HCT116 (cell line): ENCODE results near the gene SLC10A4. TPM values are rescaled to one million over a fixed set of nuclear protein-coding genes. Genes with fewer than 3 reads are reported as not detected.

Experiments used
- ATAC-seq: fragments of 200-7000 bp; cut with Tn5 transposase; 2 replicates; pipeline ENCODE4 v1.9.1; 2020; ENCODE audit warnings: mild to moderate bottlenecking, moderate library complexity
- BruUV-seq: library from RNA; stranded (reverse); fragments of 400-500 nt; replicated peaks from 2 replicates; lab custom pipeline; 2021; lab: Mats Ljungman, UMichigan
- CTCF ChIA-PET: fragments of 300-600 bp; sonication (Branson Sonifier 250); formaldehyde crosslinking; loops from one replicate; lab custom pipeline; 2021; ENCODE audit warnings: antibody characterized with exemption; lab: Charles Lee
- POLR2A ChIA-PET: fragments of 300-600, 350-600 bp; sonication (Branson Sonifier 250); formaldehyde crosslinking; loops from one replicate; lab custom pipeline; 2021; ENCODE audit warnings: antibody characterized with exemption; lab: Charles Lee
- RAD21 ChIA-PET, 2 experiments: fragments of 300-600 bp; sonication (Branson Sonifier 250); formaldehyde crosslinking; loops; one replicate each; lab custom pipeline; 2023; ENCODE audit warnings: low total read pairs in 2 of 2; ENCODE audit not compliant: uncharacterized antibody in 2 of 2, unreplicated experiment in 2 of 2, low non-redundant PET in 1 of 2; lab: Charles Lee
- DNase-seq: peaks from one replicate; pipeline ENCODE4 v3.0.0-alpha.2; 2010; ENCODE audit warnings: low read depth, low spot score
- H2AFZ ChIP-seq: fragments of 200-600 bp; shearing (Covaris generic), sonication (generic); 2 replicates; pipeline ENCODE4 v1.6.1; 2017; ENCODE audit warnings: low read depth, mixed run types, mixed read lengths, antibody characterized with exemption, low read length; ENCODE audit not compliant: poor library complexity, severe bottlenecking
- H3K27ac ChIP-seq: 2 replicates; pipeline ENCODE4 v1.5.1; 2012; ENCODE audit warnings: low read depth, low read length
- H3K27me3 ChIP-seq: fragments of 200-600 bp; sonication (generic); 2 replicates; pipeline ENCODE4 v1.6.1; 2016; ENCODE audit warnings: mixed run types, low read length, mixed read lengths; ENCODE audit not compliant: insufficient read depth
- H3K36me3 ChIP-seq, 2 experiments: fragments of 200-500 bp in 1 of 2; fragments of 200-600 bp in 1 of 2; sonication (Bioruptor generic) in 1 of 2; sonication (generic) in 1 of 2; 2 replicates each; pipeline versions ENCODE4 v1.5.1 to v1.6.1; 2014 to 2016; ENCODE audit warnings: low read length in 2 of 2, inconsistent platforms in 1 of 2, mixed read lengths in 1 of 2, mixed run types in 1 of 2; ENCODE audit not compliant: insufficient read depth in 2 of 2, control insufficient read depth in 1 of 2
- H3K4me1 ChIP-seq, 2 experiments: fragments of 200-600 bp in 1 of 2; sonication (generic) in 1 of 2; 2 replicates each; pipeline versions ENCODE4 v1.5.1 to v1.6.1; 2012 to 2017; ENCODE audit warnings: low read length in 2 of 2, inconsistent platforms in 1 of 2, mild to moderate bottlenecking in 1 of 2, mixed read lengths in 1 of 2, mixed run types in 1 of 2, moderate library complexity in 1 of 2; ENCODE audit not compliant: insufficient read depth in 2 of 2, control insufficient read depth in 1 of 2
- H3K4me2 ChIP-seq: fragments of 200-600 bp; sonication (generic); 2 replicates; pipeline ENCODE4 v1.6.1; 2017; ENCODE audit warnings: mixed run types, low read length, mixed read lengths
- H3K4me3 ChIP-seq, 2 experiments: fragments of 200-600 bp in 1 of 2; sonication (generic) in 1 of 2; replicated peaks in 1 of 2; 2 replicates each; pipeline ENCODE4 v1.5.1; 2011 to 2016; ENCODE audit warnings: low read length in 2 of 2, control low read depth in 1 of 2, low read depth in 1 of 2, mild to moderate bottlenecking in 1 of 2, mixed read lengths in 1 of 2, mixed run types in 1 of 2
- H3K79me2 ChIP-seq: fragments of 200-600 bp; sonication (generic); 2 replicates; pipeline ENCODE4 v1.6.1; 2017; ENCODE audit warnings: mild to moderate bottlenecking, mixed run types, low read length, moderate library complexity, mixed read lengths; ENCODE audit not compliant: insufficient read depth
- H3K9ac ChIP-seq: fragments of 200-600 bp; sonication (generic); 2 replicates; pipeline ENCODE4 v1.6.1; 2016; ENCODE audit warnings: low read length, mixed read lengths
- H3K9me2 ChIP-seq: fragments of 200-600 bp; sonication (generic), shearing (Covaris generic); 2 replicates; pipeline ENCODE4 v1.6.1; 2017; ENCODE audit warnings: mixed run types, mild to moderate bottlenecking, moderate library complexity; ENCODE audit not compliant: insufficient read depth
- H3K9me3 ChIP-seq, 2 experiments: fragments of 200-500 bp in 1 of 2; fragments of 200-600 bp in 1 of 2; sonication (Bioruptor generic) in 1 of 2; sonication (generic) in 1 of 2; 2 replicates each; pipeline ENCODE4 v1.6.1; 2014 to 2017; ENCODE audit warnings: low read length in 2 of 2, mixed read lengths in 2 of 2, inconsistent platforms in 1 of 2, low read depth in 1 of 2, mild to moderate bottlenecking in 1 of 2, mixed run types in 1 of 2, moderate library complexity in 1 of 2; ENCODE audit not compliant: control insufficient read depth in 1 of 2, insufficient read depth in 1 of 2
- H4K20me1 ChIP-seq: fragments of 200-600 bp; sonication (generic), shearing (Covaris generic); 2 replicates; pipeline ENCODE4 v1.6.1; 2017; ENCODE audit warnings: mixed run types, mild to moderate bottlenecking, moderate library complexity; ENCODE audit not compliant: insufficient read depth
- EGR1 ChIP-seq: IDR thresholded peaks from 2 replicates; pipeline ENCODE4 v1.6.1; 2012; ENCODE audit warnings: low read depth
- EZH2 ChIP-seq: fragments of 200-600 bp; sonication (generic); IDR thresholded peaks from 2 replicates; pipeline ENCODE4 v1.6.1; 2017; ENCODE audit warnings: antibody characterized with exemption, mixed run types
- EZH2phosphoT487 ChIP-seq: fragments of 200-600 bp; IDR thresholded peaks from 2 replicates; pipeline ENCODE4 v1.6.1; 2018; ENCODE audit warnings: antibody characterized with exemption, borderline replicate concordance
- FOSL1 ChIP-seq: IDR thresholded peaks from 2 replicates; pipeline ENCODE4 v1.6.1; 2012; ENCODE audit warnings: low read depth
- POLR2A ChIP-seq: IDR thresholded peaks from 2 replicates; pipeline ENCODE4 v1.7.0; 2011; ENCODE audit warnings: borderline replicate concordance; ENCODE audit not compliant: insufficient read depth, insufficient read length; ENCODE audit errors: extremely low read depth
- POLR2AphosphoS5 ChIP-seq: IDR thresholded peaks from 2 replicates; pipeline ENCODE4 v1.6.1; 2011; ENCODE audit warnings: mild to moderate bottlenecking, low read depth, low read length, moderate library complexity
- RAD21 ChIP-seq: IDR thresholded peaks from 2 replicates; pipeline ENCODE4 v1.6.1; 2012; ENCODE audit warnings: low read depth, mild to moderate bottlenecking
- SP1 ChIP-seq: IDR thresholded peaks from 2 replicates; pipeline ENCODE4 v1.6.1; 2012; ENCODE audit warnings: low read depth
- SRF ChIP-seq: IDR thresholded peaks from 2 replicates; pipeline ENCODE4 v1.6.1; 2012; ENCODE audit warnings: low read depth
- TCF7L2 ChIP-seq: IDR thresholded peaks from 2 replicates; pipeline ENCODE4 v1.7.0; 2011; ENCODE audit warnings: borderline replicate concordance, inconsistent platforms; ENCODE audit not compliant: insufficient read depth, insufficient read length; ENCODE audit errors: extremely low read depth
- YY1 ChIP-seq: IDR thresholded peaks from 2 replicates; pipeline ENCODE4 v1.6.1; 2011; ENCODE audit warnings: low read length, low read depth, moderate library complexity, mild to moderate bottlenecking; ENCODE audit not compliant: insufficient replicate concordance; ENCODE audit errors: extremely low read depth
- ZNF274 ChIP-seq: fragments of 200-500 bp; sonication (Bioruptor generic); IDR thresholded peaks from 2 replicates; pipeline ENCODE4 v1.6.1; 2014; ENCODE audit warnings: mild to moderate bottlenecking, low read depth, low read length, inconsistent platforms
- intact Hi-C: fragments of 100-400 bp; cut with micrococcal nuclease; formaldehyde crosslinking; loops from 2 replicates; pipeline ENCODE4 v1.10.0; 2022
- total RNA-seq: library from RNA; stranded (reverse); gene quantifications from one replicate; pipeline ENCODE4 v1.2.1, GENCODE V29; 2021; ENCODE audit not compliant: unreplicated experiment
- TF ChIP-seq, protein P1 (sequence below): IDR thresholded peaks from 2 replicates; pipeline ENCODE4 v1.6.1; 2012; ENCODE audit warnings: low read depth
- TF ChIP-seq, protein P2 (sequence below): IDR thresholded peaks from 2 replicates; pipeline ENCODE4 v1.6.1; 2012
- TF ChIP-seq, protein P3 (sequence below), 3 experiments: fragments of 200-600 bp in 1 of 3; sonication (generic) in 1 of 3; IDR thresholded peaks in 2 of 3; conservative IDR thresholded peaks in 1 of 3; 2 replicates each; pipeline ENCODE4 v1.5.1; 2012 to 2017; ENCODE audit warnings: low read depth in 2 of 3, low read length in 2 of 3, antibody characterized with exemption in 1 of 3, borderline replicate concordance in 1 of 3, control low read depth in 1 of 3, mild to moderate bottlenecking in 1 of 3, mixed read lengths in 1 of 3, mixed run types in 1 of 3, moderate library complexity in 1 of 3; ENCODE audit not compliant: insufficient read depth in 1 of 3

Gene SLC10A4
- total RNA-seq, 1 experiment from 2014 or later, result 8.4 TPM

DNA sequence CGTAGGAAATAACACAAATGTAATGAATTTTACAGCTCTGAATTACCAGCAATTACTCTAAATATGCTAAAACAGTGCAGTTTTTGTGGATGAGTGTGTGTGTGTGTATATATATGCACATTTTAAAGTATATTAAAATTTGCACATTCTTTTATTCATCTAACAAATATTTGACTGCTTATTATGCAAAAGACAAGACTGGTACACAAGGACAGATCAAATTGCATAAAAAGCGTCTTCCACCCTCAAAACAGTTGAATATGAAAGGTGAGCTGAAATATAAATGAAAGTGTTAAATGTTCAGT, 20.8 kb downstream of the SLC10A4 start:
- no peaks in the 10 kb centered on the region for H3K9me3 ChIP-seq
- BruUV-seq, result no TSS peak
- TF ChIP-seq EZH2phosphoT487 (no peak), YY1 (no peak), POLR2A (no peak), ZNF274 (no peak), FOSL1 (no peak), TCF7L2 (no peak), POLR2AphosphoS5 (no peak), EGR1 (no peak), RAD21 (no peak), SRF (no peak), SP1 (no peak), EZH2 (no peak)
- TF ChIP-seq, protein P1, sequence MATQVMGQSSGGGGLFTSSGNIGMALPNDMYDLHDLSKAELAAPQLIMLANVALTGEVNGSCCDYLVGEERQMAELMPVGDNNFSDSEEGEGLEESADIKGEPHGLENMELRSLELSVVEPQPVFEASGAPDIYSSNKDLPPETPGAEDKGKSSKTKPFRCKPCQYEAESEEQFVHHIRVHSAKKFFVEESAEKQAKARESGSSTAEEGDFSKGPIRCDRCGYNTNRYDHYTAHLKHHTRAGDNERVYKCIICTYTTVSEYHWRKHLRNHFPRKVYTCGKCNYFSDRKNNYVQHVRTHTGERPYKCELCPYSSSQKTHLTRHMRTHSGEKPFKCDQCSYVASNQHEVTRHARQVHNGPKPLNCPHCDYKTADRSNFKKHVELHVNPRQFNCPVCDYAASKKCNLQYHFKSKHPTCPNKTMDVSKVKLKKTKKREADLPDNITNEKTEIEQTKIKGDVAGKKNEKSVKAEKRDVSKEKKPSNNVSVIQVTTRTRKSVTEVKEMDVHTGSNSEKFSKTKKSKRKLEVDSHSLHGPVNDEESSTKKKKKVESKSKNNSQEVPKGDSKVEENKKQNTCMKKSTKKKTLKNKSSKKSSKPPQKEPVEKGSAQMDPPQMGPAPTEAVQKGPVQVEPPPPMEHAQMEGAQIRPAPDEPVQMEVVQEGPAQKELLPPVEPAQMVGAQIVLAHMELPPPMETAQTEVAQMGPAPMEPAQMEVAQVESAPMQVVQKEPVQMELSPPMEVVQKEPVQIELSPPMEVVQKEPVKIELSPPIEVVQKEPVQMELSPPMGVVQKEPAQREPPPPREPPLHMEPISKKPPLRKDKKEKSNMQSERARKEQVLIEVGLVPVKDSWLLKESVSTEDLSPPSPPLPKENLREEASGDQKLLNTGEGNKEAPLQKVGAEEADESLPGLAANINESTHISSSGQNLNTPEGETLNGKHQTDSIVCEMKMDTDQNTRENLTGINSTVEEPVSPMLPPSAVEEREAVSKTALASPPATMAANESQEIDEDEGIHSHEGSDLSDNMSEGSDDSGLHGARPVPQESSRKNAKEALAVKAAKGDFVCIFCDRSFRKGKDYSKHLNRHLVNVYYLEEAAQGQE, result no peak
- TF ChIP-seq, protein P2, sequence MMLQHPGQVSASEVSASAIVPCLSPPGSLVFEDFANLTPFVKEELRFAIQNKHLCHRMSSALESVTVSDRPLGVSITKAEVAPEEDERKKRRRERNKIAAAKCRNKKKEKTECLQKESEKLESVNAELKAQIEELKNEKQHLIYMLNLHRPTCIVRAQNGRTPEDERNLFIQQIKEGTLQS, result no peak
- TF ChIP-seq, protein P3, sequence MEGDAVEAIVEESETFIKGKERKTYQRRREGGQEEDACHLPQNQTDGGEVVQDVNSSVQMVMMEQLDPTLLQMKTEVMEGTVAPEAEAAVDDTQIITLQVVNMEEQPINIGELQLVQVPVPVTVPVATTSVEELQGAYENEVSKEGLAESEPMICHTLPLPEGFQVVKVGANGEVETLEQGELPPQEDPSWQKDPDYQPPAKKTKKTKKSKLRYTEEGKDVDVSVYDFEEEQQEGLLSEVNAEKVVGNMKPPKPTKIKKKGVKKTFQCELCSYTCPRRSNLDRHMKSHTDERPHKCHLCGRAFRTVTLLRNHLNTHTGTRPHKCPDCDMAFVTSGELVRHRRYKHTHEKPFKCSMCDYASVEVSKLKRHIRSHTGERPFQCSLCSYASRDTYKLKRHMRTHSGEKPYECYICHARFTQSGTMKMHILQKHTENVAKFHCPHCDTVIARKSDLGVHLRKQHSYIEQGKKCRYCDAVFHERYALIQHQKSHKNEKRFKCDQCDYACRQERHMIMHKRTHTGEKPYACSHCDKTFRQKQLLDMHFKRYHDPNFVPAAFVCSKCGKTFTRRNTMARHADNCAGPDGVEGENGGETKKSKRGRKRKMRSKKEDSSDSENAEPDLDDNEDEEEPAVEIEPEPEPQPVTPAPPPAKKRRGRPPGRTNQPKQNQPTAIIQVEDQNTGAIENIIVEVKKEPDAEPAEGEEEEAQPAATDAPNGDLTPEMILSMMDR (IDR thresholded peaks at IDR 0.05 in 2 of 3, conservative IDR thresholded peaks at IDR 0.05 in 1 of 3; ENCODE audit: borderline replicate concordance in 1 of 3, insufficient read depth in 1 of 3, low read depth in 2 of 3, low read length in 2 of 3), result no peak
- TF ChIP-seq, all 23 proteins: peak for 0
- Histone ChIP-seq H3K9ac (no peak overlapping the region), H4K20me1 (no peaks in the 10 kb centered on the region), H3K4me3 (no peak overlapping the region), H3K4me1 (no peaks in the 10 kb centered on the region), H3K36me3 (no peaks in the 10 kb centered on the region; a peak in 2 of 4 replicates), H3K9me2 (no peaks in the 10 kb centered on the region), H3K27ac (no peak overlapping the region), H3K4me2 (no peak overlapping the region), H3K27me3 (no peaks in the 10 kb centered on the region), H3K79me2 (no peaks in the 10 kb centered on the region), H2AFZ (no peak overlapping the region)
- ChIA-PET CTCF (no interaction called here), RAD21 (no interaction called here), POLR2A (no interaction called here)
- DNase-seq (no peak), ATAC-seq (no peak)
- intact Hi-C loops, result no loop called here
